ENCODE data around the gene NHERF1.

- TF ChIP-seq RARB (CRISPR knock-in tag; IDR thresholded peaks at IDR 0.05) (no peak), ZFP30 (CRISPR knock-in tag; IDR thresholded peaks at IDR 0.05) (no peak), ZFP3 (CRISPR knock-in tag; IDR thresholded peaks at IDR 0.05) (no peak)
Measured at GRCh38 chr17:74746376-74746775, 2.1 kb upstream of the NHERF1 start.

Data from SK-N-SH treated with all-trans-retinoic acid at 6 μM for 48 hours (cell line).